Measurements from ENCODE around the gene RBM7.

The RBM7 gene

DNA sequence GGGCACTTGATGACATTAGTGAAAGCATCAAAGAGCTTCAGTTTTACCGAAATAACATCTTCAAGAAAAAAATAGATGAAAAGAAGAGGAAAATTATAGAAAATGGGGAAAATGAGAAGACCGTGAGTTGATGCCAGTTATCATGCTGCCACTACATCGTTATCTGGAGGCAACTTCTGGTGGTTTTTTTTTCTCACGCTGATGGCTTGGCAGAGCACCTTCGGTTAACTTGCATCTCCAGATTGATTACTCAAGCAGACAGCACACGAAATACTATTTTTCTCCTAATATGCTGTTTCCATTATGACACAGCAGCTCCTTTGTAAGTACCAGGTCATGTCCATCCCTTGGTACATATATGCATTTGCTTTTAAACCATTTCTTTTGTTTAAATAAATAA is 49.4 kb downstream of the RBM7 start:
- DNase-seq: no peak

DNA sequence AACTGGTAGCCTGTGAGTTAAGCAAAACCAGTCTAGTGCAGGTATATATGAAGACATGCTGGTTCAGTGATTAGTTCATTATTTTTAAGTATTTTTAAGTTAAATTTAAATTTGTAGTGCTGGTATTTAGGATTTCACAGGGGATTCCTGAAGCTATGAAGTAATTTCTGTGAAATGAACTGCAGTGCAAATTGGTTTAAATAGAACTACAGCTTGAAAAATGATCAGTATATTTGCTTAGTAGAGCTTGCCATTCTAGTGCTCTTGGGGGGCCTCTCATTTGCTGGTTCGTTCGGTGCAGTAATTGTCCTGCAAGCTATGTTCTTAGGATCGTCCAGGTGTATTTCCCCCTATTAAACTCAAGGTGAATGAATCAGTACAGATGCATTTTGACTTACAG is 51.9 kb downstream of the RBM7 start:
- no peak for DNase-seq

Measured in activated CD8-positive, alpha-beta memory T cell treated with anti-CD3 and anti-CD28 coated beads, Interleukin-2, amount 50 U/mL, for 4 hours (primary cell).